Vagina (tissue), 2 donors: Measurements from ENCODE around the gene GABRB2.

Experiments
- POLR2A ChIP-seq, 2 donors: fragments of 450-650 bp; IDR thresholded peaks; one replicate each; pipeline ENCODE4 v1.6.1; 2017; ENCODE audit warnings: antibody characterized with exemption in 2 of 2, mild to moderate bottlenecking in 2 of 2, moderate library complexity in 2 of 2
- TF ChIP-seq, protein P1 (sequence below), 3 experiments: fragments of 450-650 bp in 2 of 3; fragments of 200-600 bp in 1 of 3; sonication (generic) in 1 of 3; IDR thresholded peaks; one replicate each; pipeline ENCODE4 v1.5.1; 2017 to 2019; ENCODE audit warnings: antibody characterized with exemption in 3 of 3, mild to moderate bottlenecking in 2 of 3, moderate library complexity in 2 of 3

DNA sequence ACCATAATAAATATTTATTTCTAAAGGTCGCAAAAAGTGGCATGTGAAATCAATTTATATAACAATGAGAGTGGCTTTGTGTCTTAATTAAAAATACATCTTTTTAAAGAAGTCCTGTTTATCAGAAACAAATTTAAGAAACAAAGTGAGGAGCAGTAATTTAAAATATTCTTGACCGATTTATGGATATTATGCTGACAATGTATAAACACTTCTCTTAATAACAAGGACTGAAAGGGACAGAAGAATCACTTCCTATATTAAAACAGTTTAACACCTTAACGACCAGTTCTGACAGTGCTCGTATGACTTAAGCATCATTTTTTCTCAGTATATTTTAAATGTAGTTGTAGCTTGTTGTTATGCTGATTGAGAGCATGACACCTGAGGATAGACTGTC, 149.1 kb downstream of the GABRB2 start:
- no peak for TF ChIP-seq POLR2A (IDR thresholded peaks at IDR 0.05)
- TF ChIP-seq, protein P1, sequence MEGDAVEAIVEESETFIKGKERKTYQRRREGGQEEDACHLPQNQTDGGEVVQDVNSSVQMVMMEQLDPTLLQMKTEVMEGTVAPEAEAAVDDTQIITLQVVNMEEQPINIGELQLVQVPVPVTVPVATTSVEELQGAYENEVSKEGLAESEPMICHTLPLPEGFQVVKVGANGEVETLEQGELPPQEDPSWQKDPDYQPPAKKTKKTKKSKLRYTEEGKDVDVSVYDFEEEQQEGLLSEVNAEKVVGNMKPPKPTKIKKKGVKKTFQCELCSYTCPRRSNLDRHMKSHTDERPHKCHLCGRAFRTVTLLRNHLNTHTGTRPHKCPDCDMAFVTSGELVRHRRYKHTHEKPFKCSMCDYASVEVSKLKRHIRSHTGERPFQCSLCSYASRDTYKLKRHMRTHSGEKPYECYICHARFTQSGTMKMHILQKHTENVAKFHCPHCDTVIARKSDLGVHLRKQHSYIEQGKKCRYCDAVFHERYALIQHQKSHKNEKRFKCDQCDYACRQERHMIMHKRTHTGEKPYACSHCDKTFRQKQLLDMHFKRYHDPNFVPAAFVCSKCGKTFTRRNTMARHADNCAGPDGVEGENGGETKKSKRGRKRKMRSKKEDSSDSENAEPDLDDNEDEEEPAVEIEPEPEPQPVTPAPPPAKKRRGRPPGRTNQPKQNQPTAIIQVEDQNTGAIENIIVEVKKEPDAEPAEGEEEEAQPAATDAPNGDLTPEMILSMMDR (IDR thresholded peaks at IDR 0.05): no peak
